Measurements from ENCODE around the gene A2ML1. TPM values are rescaled to one million over a fixed set of nuclear protein-coding genes. Genes with fewer than 3 reads are reported as not detected.

Gene A2ML1
- total and polyA plus RNA-seq, 8 donors = under 0.01 to 92.0 (median 1.1) TPM; not detected in 4

GRCh38 chr12:8866429-8866828, 44.0 kb downstream of the A2ML1 start:
- H3K4me3 ChIP-seq = no peak overlapping the region
- intact Hi-C loops (cut with DNase I; ENCODE audit: low total_unique reads) = no loop called here
- no peaks in the 10 kb centered on the region for H3K9me3 ChIP-seq
- H3K36me3 ChIP-seq = no peaks in the 10 kb centered on the region
- no peak for DNase-seq
- WGBS, 5 donors = 77 to 83% (median 79%) methylated on average over 2 of the region's 2 CpGs
- H3K27me3 ChIP-seq = no peaks in the 10 kb centered on the region
- H3K27ac ChIP-seq = no peak overlapping the region
- TF ChIP-seq CTCF (IDR thresholded peaks at IDR 0.05) = no peak
- TF ChIP-seq POLR2AphosphoS5 (IDR thresholded peaks at IDR 0.05) = no peak
- TF ChIP-seq POLR2A (IDR thresholded peaks at IDR 0.05) = no peak
- no peak for TF ChIP-seq EP300 (IDR thresholded peaks at IDR 0.05)
- H3K4me1 ChIP-seq = no peaks in the 10 kb centered on the region

GRCh38 chr12:8867009-8867408, 44.6 kb downstream of the A2ML1 start:
- intact Hi-C loops (cut with DNase I; ENCODE audit: low total_unique reads) = no loop called here
- no peaks in the 10 kb centered on the region for H3K4me1 ChIP-seq
- no peaks in the 10 kb centered on the region for H3K9me3 ChIP-seq
- H3K27me3 ChIP-seq = no peaks in the 10 kb centered on the region
- DNase-seq = no peak
- H3K36me3 ChIP-seq = no peaks in the 10 kb centered on the region
- H3K27ac ChIP-seq = no peak overlapping the region
- H3K4me3 ChIP-seq = no peak overlapping the region
- TF ChIP-seq POLR2A (IDR thresholded peaks at IDR 0.05) (no peak), EP300 (IDR thresholded peaks at IDR 0.05) (no peak), POLR2AphosphoS5 (IDR thresholded peaks at IDR 0.05) (no peak), CTCF (IDR thresholded peaks at IDR 0.05) (no peak)

- no peaks in the 10 kb centered on the region for H3K4me1 ChIP-seq
- WGBS, 5 donors = 92 to 94% (median 93%) methylated on average over 6 of the region's 6 CpGs
- TF ChIP-seq POLR2AphosphoS5 (IDR thresholded peaks at IDR 0.05) (no peak), POLR2A (IDR thresholded peaks at IDR 0.05) (no peak), EP300 (IDR thresholded peaks at IDR 0.05) (no peak), CTCF (IDR thresholded peaks at IDR 0.05) (no peak)
- intact Hi-C loops (cut with DNase I; ENCODE audit: low total_unique reads) = no loop called here
- no peak for DNase-seq
- no peaks in the 10 kb centered on the region for H3K9me3 ChIP-seq
- H3K27ac ChIP-seq = no peak overlapping the region
- no peaks in the 10 kb centered on the region for H3K36me3 ChIP-seq
- H3K27me3 ChIP-seq = no peaks in the 10 kb centered on the region
- no peak overlapping the region for H3K4me3 ChIP-seq
Measured at GRCh38 chr12:8867786-8868185, 45.4 kb downstream of the A2ML1 start.

- Histone ChIP-seq H3K27me3 (no peaks in the 10 kb centered on the region), H3K9me3 (no peaks in the 10 kb centered on the region), H3K4me3 (no peak overlapping the region), H3K4me1 (no peaks in the 10 kb centered on the region), H3K27ac (no peak overlapping the region), H3K36me3 (no peaks in the 10 kb centered on the region)
- TF ChIP-seq POLR2AphosphoS5 (IDR thresholded peaks at IDR 0.05) = no peak
- no peak for TF ChIP-seq EP300 (IDR thresholded peaks at IDR 0.05)
- no peak for TF ChIP-seq CTCF (IDR thresholded peaks at IDR 0.05)
- no peak for TF ChIP-seq POLR2A (IDR thresholded peaks at IDR 0.05)
- no peak for DNase-seq
- intact Hi-C loops (cut with DNase I; ENCODE audit: low total_unique reads) = no loop called here
- WGBS, 5 donors = 59 to 75% (median 65%) methylated on average over 1 of the region's 1 CpG
Measured at GRCh38 chr12:8870586-8870985, 48.2 kb downstream of the A2ML1 start.
